DMS153 treated with DMSO at 0.1 percent for 48 hours (cell line): Measurements from ENCODE around the gene TMEM11.
"Not testable (repeated sequence)": the region's sequence is repeated elsewhere in the genome, so short reads cannot be mapped to it uniquely, and the experiment has no call there.

ENCODE experiments used
- DNase-seq: peaks from one replicate; lab custom pipeline; 2025; ENCODE audit not compliant: unreplicated experiment; lab: John Stamatoyannopoulos, UW

TMEM11 gene

GRCh38 chr17:21242780-21243515, 29.0 kb upstream of the TMEM11 start:
- no peak for DNase-seq

DNA sequence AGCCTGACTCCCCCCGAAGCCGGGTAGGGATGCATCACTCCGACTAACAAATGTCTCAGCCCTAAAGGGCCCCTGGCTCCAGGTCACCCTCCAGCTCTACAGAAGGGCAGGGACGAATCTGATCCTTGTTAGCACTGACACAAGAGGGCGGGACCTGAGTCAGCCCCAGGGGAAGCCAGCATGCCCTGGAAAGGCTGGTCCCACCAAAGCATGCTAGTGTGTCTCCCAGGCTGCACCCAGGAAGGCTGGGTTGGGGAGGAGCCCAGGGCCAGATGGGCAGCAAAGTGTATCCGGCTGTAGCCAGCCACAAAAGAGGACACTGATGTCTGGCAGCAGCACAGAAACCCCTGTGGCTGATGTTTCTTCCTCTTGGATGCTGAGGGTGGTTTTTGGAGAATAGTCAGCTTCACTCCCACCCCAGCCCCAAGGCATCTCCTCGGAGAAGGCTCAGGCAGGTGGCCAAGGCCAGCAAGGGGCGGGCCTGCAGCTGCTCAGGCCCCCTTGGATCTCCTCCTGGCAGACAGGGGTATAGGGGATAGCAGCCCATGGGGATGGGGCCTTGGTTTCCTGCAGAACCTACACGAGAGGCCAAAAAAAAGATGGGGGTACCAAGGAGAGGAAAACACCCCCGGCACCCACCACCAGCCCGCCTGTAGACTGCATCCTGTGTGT, 28.2 kb upstream of the TMEM11 start:
- no peak for DNase-seq

GRCh38 chr17:21241564-21241963, 27.6 kb upstream of the TMEM11 start:
- DNase-seq, result no peak

DNA sequence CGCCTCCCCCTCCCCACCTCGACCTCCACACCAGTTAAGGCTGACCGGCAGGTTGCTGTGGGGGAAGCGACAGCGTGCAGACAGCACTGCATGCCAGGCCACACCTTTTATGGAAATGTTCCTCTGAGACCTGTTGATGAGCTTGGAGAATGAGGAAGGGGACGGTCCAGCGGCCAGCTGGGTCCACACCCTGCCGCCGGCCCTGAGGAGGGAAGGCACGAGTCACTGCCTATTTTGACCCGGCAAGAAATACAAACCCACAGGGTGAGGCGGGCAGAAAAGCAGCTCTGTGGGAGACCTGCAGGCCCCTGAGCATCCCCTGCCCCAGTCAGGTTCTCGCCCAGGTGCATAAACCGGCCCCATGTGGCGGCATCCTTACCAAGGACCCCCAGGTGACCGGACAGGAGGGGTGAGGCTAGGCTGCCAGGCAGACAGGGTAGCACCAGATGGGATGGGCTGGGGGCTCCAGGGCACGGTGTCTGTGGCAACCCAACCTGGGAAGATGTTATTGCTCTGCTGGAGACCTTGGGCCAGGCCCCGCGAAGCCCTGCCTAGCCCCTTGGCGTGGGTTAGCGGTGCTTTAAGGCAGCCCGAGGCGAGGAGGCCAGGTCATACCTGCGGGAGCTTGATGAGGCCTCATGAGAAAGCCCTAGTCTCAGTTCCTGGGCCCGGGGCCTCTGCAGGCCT, 26.6 kb upstream of the TMEM11 start:
- DNase-seq, result no peak

- DNase-seq, result no peak
Measured at GRCh38 chr17:21239680-21240368, 25.9 kb upstream of the TMEM11 start.

DNA sequence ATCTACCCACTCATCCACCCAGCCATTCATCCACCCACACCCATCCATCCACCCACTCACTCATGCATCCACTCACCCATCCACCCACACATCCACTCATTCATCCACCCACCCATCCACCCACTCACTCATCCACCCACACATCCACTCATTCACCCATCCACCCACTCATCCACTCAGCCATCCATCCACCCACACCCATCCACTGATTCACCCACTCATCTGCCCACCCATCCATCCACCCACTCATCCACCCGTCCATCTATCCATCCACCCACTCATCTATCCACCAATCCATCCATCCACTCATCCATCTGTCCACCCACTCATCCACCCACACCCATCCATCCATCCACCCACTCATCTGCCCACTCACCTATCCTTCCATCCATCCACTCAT, 22.0 kb upstream of the TMEM11 start:
- DNase-seq, result no peak

DNA sequence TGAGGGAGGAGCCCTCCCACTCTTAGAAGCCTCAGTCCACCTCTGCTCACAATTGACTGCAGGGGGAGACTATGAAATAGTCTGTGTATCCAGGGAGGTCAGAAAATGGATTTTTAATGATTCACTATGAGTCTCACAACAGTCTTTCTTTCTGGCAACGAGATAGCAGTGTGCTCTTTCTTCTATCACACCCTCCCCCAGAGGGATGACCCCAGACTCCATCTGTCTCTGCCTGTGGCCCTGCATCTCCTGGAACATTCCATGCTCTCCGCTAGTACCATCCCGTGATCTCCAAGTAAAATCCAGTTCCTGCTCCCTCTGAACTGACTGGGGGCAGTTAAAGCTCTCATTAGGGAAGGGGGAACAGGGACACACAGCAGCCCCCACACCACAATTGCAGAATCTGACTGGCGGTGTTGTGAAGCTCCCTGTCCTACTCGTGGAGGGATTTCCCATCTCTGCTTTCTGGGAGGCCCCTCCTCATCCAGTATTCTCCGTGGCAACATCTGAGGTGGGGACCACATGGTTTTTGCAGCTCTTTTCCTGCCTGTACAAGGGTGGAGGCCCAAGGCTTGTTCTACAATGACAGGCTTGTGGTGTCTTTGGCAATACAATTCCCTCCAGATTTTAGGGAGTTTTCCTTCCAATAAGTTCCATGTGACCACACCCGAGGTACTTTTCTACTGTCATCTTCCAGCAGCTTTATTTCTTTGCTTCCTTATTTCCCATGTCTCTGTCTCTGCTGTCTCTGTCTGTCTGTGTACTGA, 19.8 kb upstream of the TMEM11 start:
- DNase-seq, result no peak

DNA sequence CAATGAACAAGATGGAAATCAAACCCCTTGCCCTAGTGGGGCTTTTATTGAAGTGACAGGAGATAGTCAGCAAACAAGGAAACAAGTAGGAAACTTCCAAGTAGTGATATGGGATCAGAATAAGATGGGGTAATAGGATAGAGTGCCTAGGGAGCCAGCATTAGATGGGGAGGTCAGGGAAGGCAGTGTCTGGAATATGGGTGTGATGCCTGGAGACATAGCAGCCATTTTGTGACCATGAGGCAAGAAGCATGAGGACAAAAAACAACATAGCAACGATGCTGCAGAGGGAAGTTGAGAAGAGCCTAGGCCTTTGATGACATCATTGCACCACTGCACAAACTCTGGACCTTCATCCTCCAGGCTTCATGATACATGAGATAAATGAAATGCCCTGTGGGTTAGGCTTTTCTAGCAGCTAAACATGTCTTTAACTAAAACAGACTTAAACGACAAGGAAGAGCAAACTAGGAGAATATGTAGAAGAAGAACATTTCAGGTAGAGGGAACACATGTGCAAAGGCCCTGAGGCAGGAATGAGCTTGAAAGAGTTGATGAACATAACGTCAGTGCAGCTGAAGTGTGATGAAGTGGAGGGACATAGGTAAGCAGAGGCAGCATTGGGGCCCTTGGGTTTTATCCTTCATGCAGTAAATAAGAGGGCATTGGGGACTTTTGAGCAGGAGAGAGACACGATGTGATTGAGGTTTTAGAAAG, 18.2 kb upstream of the TMEM11 start:
- no peak for DNase-seq

DNA sequence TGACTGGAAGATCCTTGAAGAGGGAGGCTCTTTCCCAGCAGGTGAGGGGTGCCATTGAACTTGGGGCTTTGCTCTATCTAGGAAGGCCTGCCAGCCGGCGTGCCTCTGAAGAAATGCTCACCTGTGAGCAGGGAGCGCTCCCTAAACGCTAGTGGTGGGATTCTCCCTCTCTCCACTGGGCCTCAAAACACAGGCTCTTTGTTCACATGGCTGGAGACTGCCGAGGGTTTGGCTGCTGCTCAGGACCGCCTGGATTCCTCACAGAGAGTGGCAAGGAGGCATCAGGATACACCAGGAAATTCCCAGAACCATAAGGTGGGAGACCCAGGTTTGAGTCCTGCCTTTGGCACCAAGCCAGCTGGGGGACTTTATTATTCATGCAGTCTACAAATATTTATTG, 17.6 kb upstream of the TMEM11 start:
- no peak for DNase-seq

- DNase-seq, result no peak
Measured at GRCh38 chr17:21228845-21229244, 14.9 kb upstream of the TMEM11 start.

GRCh38 chr17:21228111-21228510, 14.2 kb upstream of the TMEM11 start:
- no peak for DNase-seq

DNA sequence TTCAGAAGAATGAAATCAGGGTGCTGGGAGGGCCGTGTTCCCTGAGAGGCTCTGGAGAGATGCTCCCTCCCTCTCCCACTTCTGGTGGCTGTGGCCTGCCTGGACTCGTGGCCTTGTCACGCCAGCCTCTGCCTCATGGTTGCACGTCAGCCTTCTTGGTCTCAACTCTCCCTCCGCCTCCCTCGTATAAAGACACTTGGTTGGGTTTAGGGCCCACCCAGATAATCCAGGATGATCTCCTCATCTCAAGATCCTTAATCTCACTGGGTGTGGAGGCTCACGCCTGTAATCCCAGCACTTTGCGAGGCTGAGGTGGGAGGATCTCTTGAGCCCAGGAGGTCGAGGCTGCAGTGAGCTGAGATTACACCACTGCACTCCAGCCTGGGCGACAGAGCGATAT, 13.3 kb upstream of the TMEM11 start:
- not testable (repeated sequence) for DNase-seq

GRCh38 chr17:21223086-21223485, 9.1 kb upstream of the TMEM11 start:
- no peak for DNase-seq

- no peak for DNase-seq
Measured at GRCh38 chr17:21218831-21219380, 4.9 kb upstream of the TMEM11 start.

GRCh38 chr17:21218101-21218500, 4.1 kb upstream of the TMEM11 start:
- no peak for DNase-seq

GRCh38 chr17:21217346-21217745, 3.4 kb upstream of the TMEM11 start:
- DNase-seq, result no peak

GRCh38 chr17:21215935-21216334, 2.0 kb upstream of the TMEM11 start:
- no peak for DNase-seq

GRCh38 chr17:21214777-21215541, 998 bp upstream of the TMEM11 start:
- no peak for DNase-seq

DNA sequence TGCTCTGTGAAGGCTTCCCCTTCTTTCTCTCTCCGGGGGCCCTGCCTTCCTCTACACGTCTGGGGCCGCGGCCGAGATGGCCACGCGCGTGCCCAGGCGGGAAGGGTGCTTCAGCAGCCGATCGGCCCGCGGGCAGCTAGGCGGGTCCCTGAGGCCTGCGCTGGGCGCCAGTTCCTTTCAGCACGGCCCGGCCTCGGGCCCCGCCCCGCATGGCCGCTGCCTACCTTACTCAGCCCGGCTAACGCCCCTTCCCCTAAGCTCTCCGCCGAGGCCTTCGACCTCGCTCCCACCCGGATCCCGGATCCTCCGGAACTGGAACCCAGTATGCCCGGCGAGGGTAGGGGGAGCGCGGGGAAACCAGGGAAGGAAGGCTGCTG, 335 bp downstream of the TMEM11 start:
- no peak for DNase-seq
